HS-5 (cell line): Measurements from ENCODE around the gene QSOX1.

Source experiments
- DNase-seq: peaks from one replicate; pipeline ENCODE4 v3.0.0-alpha.2; 2012; ENCODE audit warnings: low read depth

Gene QSOX1

GRCh38 chr1:180170546-180171151, 16.0 kb downstream of the QSOX1 start:
- DNase-seq: no peak

DNA sequence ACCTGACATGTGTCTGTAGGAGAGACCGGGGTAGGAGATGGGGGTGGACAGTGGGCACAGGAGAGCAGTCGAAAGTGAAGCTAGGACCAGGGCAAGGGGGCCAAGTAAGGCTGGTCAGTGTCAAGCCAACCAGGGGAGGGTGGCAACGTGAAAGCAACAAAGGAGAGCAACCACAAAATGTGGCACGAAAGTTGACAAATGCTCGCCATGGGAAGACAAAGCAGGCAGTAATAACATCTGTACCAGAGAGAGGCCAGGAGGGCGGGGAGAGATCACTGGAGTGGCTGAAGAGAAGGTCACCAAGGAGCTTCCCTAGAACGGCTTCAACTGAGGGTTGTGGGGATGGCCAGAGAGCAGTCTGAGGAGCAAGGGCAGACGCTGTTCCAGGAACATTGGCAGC, 17.0 kb downstream of the QSOX1 start:
- no peak for DNase-seq

DNA sequence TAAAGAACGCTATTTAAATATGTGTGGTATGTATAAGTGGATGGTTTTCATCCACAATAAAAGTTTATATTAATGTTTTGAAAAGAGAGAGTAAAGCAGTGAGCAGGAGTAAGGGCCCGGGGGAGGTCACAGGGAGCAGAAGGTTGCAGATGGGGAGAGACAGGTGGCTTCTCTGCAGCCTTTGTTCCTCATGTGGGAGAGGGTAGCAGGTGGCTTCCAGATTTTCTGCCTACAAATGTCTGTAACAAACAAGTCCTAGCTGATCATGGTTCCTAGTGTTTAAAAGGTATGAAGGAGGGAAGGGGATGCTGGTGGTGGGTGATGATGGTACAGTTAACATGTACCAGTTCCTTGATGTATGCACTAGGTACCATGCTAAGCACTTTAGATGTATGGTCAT, 18.8 kb downstream of the QSOX1 start:
- no peak for DNase-seq

DNA sequence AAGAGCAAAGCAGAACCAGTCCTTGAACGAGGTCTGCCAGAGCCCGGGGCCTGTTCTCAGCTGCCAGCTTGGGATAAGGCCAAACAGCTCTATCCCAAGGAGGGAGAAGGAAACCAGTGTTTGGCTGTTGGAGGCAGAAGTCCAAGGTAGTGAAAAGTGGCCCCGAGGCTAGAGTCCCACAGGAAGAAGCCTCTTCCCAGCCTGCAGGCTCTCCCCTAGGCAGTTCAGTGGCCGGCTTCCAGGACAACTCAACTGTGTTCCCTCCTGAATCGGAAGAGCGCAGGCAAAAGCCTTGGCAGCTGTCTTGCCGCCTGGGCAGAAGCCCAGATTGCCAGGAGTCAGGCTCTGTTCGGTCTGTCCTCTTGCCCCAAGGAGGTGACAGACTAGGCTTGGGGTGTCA, 19.3 kb downstream of the QSOX1 start:
- no peak for DNase-seq

DNA sequence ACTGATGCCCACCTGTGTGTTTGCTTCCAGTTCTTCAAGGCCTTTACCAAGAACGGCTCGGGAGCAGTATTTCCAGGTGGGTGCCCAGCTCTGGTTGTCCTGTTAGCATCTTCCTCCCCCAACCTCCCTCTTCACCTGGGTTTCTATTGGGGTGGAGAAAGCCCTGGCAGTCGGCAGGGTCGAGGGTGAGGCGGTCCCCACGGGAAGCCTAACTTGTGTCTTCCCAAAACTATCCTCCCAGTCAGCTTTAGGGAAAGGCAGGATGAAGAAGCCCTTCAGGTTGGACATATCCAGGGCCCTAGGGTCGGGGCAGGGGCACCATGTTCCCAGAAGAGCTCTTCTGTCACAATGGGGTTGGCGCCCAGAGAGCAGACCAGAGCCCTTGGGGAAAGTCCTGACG, 20.6 kb downstream of the QSOX1 start:
- DNase-seq: no peak

DNA sequence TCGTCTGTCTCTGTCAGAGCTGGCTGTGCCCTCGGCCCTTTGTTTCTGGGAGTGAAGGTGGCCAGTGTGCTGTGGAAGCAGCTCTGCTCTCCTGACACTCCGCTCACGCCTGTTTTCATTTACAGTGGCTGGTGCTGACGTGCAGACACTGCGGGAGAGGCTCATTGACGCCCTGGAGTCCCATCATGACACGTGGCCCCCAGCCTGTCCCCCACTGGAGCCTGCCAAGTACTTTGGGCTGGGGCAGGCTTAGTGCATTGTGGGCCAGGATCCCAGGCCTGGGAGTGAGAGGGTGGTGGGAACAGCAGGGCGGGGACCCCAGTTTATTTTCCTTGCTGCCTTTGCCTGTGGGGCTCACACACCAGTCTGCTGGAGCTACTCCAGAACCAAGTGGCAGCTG, 21.1 kb downstream of the QSOX1 start:
- DNase-seq: no peak

DNA sequence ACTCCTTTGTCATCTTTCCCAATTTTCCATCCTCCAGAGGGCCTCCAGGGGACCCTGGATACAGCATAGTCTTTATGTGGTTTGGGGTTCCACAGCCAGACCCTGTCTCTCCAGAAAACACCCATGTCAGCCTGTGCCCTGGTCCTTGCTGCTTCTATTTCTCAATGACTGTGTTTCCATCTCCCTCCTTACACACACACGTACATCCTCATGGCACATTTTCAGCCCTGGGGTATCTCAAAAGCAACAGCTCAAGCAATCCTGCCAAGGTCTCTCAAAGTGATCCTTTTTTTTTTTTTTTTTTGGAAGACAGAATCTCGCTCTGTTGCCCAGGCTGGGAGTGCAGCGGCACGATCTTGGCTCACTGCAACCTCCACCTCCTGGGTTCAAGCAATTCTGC, 22.3 kb downstream of the QSOX1 start:
- DNase-seq: no peak

DNA sequence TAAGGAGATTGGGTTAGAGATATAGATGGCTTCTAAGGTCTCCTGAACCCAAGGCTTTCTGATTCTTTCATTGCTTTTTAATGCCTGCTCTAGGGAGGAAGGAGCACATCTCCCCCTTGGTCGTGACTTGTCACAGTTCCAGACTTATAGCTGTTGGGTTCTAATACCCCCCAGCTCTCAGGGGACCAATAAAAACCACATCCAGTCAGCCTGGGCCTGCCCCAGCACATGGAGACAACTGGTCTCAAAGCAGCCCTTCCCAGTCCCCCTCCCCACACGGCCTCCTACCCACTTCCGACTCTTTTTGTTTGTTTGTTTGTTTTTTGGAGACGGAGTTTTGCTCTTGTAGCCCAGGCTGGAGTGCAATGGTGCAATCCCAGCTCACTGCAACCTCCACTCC, 23.3 kb downstream of the QSOX1 start:
- no peak for DNase-seq

DNA sequence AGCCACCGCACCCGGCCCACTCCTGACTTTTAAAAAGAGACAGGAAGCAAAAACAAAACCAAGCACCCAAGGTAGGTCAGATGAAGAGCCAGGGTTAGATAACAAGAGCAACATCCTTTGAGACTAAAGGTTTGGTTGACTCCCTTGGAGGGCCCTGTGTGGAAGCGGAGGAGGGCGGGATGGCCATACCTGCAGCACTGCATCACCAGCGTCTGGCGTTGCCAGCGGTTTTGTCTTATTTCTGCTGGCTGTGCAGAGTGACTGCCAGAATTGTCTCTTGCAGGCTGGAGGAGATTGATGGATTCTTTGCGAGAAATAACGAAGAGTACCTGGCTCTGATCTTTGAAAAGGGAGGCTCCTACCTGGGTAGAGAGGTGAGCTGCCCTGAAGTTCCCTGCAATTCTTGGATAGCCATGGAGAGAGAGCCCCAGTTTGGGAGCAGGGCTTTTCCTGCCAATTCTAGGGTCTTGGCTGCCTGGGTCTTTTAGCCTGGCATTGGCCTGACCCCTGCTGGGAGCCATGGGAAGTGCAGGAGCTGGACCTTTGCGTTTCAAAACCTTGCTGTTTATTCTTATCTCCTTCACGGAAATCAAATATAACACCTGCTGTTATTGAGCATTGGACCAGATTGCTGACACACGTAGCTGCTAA, 24.0 kb downstream of the QSOX1 start:
- DNase-seq: no peak

DNA sequence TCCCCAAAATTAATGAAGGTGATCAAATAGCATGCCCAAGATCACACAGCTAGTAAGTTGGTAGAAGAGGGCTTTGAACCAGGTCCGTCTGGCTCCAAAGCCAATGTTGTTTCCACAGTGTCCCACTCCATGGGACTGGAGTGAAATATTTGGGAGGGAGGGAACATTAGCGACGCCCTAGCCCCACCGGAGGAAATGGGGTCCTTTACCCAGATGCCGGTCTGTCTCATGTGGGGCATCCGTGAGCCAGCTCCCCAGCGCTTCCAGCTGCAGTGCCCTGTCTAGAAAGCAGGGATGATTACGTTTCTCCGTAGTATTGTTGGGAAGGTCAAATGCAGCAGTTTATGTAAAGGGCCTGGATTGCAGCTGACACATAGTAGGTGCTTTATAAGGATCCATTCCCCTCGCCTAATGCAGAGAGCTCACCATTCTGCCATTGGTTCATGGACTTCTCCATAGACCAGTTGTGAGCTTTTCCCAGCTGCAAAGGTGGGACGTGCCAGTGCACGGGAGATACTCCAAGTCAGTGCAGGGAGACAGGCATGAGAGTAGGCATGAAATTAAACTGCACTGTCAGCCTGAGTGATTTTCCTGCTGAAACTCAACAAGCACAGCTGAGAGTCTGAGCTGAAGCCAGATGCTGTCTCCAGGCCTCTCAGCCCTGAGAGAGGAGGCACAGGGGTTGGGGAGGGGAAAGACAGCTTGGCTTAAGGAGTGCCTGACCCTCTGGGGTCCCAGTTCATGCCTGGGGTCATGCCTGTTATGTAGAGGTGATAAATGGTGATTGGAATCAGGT, 24.7 kb downstream of the QSOX1 start:
- no peak for DNase-seq

DNA sequence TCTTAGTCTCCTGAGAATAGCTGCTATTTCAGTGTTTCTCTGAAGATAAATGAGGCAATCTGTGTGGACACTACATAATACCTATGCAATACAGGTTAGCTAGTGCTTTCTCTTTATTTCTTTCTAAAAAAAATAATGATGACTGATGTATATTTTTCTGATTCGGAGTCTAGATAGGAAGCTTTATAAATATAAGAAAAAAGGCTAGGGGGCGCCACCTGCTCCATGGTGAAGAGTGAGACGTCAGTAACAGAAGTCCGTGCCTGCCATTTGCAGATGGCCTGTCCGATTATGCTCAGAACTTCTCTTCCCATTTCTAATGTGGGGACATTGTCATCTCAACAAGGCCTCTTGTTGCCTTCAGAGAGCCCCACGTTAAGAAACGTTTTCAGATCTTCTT, 26.4 kb downstream of the QSOX1 start:
- no peak for DNase-seq

DNA sequence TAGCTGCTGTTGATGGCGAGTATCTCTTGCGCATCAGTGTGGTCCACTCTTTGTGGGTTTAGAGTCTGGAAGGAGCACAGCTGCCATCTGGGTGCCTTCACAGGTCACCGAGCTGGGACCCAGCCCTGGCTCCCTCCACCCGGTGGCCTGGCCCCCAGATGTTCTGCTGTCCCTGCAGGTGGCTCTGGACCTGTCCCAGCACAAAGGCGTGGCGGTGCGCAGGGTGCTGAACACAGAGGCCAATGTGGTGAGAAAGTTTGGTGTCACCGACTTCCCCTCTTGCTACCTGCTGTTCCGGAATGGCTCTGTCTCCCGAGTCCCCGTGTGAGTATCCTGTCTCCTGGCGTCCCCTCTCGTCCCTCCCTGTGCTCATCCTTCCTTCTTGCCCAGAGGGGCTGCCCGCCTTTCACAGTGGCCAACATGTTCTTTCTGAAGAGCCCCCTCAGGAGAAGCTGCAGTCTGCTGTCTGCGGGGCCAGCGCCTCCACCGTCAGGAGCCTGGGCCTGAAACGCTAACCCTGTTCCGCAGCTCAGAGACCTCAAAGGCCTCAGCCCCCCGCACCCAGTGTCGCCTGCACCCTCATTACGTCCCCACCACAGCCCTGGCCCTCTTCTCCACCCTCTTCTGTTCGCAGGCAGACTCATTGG, 27.4 kb downstream of the QSOX1 start:
- no peak for DNase-seq

- no peak for DNase-seq
Observed at GRCh38 chr1:180182643-180183311, 28.1 kb downstream of the QSOX1 start.

DNA sequence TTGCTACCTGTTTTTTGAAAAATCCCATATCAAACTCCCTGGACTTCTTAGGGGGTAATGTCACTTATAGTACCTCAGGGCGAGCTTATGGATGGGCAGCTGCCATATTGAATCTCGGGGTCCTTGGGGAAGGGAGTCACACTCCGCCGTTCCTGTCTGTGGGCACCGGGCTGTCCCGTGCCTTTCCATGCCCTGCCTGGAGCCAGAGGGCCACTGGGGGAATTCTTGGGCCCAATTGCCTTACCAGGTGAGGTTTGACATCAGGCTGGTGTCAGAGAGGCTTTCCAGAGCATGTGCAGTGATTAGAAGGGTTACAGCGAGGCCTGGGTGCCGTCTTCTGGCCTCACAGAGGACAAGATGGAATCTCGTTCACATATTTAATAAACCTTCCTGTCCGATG, 28.8 kb downstream of the QSOX1 start:
- no peak for DNase-seq

GRCh38 chr1:180184041-180184440, 29.4 kb downstream of the QSOX1 start:
- DNase-seq: no peak

DNA sequence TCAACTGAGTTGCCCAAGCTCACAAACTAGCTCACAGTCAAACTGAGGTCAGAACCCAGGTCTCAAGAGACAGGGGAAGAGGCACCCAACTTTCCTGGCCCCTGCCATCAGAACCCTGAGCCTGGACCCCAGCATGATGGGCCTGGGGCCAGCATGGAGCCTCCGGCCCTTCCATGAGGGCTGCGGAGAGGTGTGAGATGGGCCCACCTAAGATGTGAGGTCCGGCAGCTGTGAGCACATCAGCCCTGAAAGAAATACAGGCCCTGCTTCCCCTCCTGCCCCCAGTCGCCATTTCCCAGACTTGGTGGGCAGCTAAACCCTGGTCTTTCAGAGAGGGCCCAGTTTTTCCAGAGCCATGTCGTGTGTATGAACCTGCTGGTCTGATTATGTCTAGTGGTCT, 30.6 kb downstream of the QSOX1 start:
- DNase-seq: no peak

DNA sequence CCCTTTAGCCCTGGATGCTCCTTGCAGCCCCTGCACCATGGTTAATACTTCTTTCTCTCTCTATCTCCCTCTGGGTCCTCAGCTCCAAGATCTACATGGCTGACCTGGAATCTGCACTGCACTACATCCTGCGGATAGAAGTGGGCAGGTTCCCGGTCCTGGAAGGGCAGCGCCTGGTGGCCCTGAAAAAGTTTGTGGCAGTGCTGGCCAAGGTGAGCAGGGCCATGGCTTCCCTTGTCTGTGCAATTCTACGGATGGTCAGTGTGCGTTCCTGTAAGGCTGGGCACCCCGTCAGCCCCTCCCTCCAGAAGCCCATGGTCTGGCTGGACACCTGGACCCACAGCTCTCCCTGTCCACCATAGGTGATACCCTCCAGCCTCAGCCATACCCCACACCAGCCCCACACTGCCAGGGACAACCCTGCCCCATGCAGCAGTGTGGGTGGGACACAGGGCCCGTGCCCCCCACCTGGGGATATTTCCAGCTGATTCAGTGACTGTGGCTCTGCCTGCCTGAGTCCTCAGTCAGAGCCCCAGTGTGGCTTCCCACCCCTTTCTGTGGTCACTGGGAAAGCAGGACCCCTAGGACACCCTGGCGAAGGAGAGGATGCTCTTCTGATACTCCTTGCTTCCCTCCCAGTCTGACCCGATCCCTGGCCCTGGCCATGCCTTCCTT, 31.4 kb downstream of the QSOX1 start:
- DNase-seq: no peak

DNA sequence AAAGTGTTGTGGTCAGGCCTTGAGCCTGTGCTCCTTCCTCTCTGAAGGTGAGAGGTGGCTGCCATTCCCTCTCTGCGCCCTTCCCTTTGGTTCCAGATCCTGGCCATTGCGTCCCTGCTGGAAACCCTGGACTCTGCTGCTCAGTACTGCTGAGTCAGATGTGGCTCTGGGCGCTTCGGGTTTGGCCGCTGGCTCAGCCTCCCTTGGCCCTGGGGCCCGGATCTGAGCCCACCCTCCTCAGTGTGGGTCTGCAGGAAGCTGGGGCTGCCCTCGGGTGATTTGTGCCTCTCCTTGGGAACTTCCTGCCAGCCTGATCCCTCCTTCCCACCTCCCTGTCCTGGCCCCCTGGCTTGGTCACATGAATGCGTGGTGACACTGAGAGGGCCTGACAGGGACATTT, 32.2 kb downstream of the QSOX1 start:
- DNase-seq: no peak

GRCh38 chr1:180187626-180188025, 33.0 kb downstream of the QSOX1 start:
- no peak for DNase-seq

GRCh38 chr1:180188091-180188506, 33.4 kb downstream of the QSOX1 start:
- DNase-seq: no peak

- DNase-seq: no peak
Observed at GRCh38 chr1:180188684-180189175, 34.1 kb downstream of the QSOX1 start.

DNA sequence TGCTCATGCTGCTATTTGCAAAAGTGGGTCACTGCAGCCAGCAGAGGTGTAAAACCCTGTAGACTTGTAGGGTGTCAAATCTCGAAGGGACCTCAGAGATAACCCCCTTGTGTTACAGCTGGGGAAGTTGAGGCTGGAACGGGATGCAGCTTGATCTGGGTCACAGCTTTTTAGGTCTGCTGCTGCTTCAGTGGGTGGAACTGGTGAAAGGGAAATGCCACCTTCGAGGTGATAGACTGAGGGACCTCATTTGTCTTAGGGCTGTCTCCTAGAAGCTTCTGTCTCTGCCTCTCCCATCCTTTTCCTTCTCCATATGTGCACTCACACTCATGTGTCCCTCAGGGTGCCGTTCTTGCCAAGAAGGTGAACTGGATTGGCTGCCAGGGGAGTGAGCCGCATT, 35.4 kb downstream of the QSOX1 start:
- no peak for DNase-seq
